Kidney capillary endothelial cell (primary cell): ENCODE results near the gene ACTN3.
"Not testable (repeated sequence)": the region's sequence is repeated elsewhere in the genome, so short reads cannot be mapped to it uniquely, and the experiment has no call there.

Experiments used
- DNase-seq: peaks from one replicate; pipeline ENCODE4 v3.0.0-alpha.2; 2018; ENCODE audit warnings: low spot score

The ACTN3 gene

DNA sequence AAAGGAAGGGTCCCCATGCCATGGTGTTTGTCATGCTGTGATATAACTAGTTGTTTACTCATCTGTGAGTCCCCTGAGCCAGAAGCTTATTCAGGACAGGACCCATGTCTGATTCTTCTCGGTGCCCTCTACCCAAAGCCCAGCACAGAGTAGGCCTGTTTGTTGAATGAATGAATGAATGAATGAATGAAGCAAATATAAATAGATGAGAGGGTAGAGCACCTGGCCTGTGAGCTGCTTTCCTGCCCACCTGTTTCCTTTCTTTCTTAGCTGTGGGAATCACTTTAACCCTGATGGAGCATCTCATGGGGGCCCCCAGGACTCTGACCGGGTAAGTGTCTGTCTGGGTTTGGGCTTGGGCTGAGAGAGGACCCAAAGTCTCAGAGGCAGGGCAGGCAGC is 53.5 kb downstream of the ACTN3 start:
- no peak for DNase-seq

DNA sequence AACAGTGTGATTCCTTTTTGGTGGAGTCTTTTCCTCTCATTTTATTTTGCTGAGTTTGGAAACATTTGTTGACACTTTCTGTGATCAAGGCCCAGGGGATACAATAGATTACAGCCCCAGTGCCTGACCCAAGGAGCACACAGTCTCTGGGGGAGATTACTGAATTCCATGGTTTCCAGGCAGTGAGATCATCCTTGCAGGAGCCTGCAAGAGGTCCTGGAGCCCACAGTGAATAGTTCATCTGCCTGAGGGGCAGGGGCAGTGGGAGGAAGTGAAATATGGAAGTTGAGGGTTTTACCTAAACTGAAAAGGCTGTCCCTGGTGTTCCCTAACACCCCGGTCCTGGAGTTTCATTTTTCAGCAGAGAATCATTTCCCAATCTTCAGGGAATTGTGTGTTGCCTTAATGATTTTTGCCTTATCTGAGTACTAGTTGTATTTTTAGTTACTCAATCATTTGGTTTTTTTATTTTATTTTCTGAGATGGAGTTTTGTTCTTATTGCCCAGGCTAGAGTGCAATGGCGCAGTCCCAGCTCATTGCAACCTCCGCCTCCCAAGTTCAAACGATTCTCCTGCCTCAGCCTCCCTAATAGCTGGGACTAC is 54.0 kb downstream of the ACTN3 start:
- no peak for DNase-seq

- no peak for DNase-seq
Measured at GRCh38 chr11:66603072-66603471, 56.4 kb downstream of the ACTN3 start.

DNA sequence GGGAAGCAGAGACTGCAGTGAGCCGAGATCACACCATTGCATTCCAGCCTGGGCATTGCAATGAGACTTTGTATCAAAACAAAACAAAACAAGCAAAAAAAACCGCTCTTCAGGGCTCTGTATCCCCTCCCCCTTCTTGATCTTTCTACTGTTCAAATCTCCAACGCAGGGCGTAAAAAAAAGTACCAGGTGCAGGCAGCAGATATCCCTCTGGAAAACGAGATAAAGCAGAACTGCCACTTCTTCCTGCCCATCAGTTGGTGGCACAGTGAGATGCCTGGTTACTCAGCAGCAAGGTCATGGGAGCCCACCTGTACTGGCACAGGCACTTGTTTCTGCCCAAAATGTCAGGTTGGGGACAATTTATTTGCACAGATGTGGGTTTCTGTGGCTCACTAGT is 57.5 kb downstream of the ACTN3 start:
- DNase-seq = no peak

DNA sequence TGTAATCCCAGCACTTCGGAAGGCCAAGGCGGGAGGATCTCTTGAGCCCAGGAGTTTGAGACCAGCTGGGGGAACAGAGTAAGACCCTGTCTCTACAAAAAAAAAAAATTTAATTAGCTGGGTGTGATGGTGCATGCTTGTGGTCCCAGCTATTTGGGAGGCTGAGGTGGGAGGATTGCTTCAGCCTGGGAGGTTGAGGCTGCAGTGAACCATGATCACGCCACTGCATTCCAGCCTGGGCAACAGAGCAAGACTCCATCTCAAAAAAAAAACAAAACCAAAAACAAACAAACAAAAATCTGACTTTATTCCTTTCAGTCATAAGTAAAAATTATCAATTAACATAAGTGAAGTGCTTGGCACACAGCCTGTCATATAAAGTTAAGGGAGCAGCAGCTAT is 59.9 kb downstream of the ACTN3 start:
- not testable (repeated sequence) for DNase-seq

DNA sequence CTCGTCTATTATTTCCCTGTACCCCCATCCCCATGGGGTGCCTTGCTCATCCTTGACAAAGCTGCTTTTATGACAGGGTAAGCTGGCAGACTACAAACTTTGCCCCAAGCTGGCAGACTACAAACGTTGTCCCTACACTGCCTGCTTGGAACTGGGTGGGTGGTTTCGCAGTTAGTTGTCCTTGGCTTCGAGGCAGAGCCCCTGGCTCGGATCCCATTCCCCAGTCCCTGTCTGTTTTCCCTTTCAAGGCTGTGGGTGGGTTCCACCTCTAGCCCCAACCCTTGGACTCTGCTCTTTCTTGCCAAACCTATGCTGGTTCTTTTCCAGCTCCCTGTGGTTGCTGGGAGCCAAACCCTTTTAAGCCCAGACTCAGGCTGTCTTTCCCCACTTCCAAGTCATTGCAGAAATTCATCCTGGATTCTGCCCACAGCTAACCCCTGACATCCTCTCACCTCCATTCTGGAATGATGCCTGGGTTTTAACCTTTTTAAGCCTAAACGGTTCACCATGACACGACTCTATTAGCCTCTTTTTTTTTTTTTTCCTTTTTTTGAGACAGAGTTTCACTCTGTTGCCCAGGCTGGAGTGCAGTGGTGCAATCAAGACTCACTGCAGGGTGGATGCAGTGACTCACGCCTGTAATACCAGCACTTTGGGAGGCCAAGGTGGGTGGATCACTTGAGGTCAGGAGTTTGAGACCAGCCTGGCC is 60.6 kb downstream of the ACTN3 start:
- no peak for DNase-seq

GRCh38 chr11:66609721-66610617 is 63.3 kb downstream of the ACTN3 start:
- DNase-seq = no peak

DNA sequence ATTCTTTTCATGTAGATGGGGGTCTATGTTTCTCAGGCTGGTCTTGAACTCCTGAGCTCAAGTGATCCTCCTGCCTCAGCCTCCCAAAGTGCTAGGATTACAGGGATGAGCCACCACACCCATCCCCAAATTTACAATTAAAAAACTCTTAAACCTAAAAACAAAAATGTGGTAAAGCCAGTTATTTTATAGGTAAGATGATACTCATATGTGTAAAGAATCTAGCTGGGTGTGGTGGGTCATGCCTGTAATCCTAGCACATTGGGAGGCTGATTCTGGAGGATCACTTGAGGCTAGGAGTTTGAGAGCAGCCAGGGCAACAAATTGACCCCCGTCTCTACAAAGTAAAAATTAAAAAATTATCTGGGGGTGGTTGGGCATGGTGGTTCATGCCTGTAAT is 65.8 kb downstream of the ACTN3 start:
- no peak for DNase-seq
